ENCODE measurements around the gene RAB5IF. TPM values are rescaled to one million over a fixed set of nuclear protein-coding genes. Genes with fewer than 3 reads are reported as not detected.

The RAB5IF gene
- total and polyA plus RNA-seq, 9 of the 15 experiments (the other 6 are each of a cell fraction or from before 2014, with no cell fraction given): 26.5 to 198 (median 134) TPM

DNA sequence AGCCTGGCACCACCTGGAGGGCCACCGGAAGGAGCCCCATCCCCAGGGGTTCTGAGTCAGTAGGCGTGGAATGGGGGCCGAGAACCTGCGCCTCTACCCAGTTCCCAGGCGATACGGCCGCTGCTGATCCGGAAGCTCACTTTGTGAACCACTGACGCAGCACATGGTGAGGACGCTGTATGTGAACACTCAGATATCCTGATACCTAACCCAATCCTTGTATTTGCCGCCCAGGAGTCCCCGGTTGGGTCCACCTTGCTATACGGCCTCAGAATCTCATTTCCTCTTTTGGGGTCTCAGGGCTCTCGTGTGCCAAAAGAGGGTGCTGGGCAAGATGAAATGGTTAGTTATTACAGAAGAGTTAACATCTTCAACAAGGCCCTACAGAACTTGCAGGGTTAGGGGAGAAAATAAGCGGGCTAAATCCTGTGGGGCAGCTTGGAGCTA lies 604 bp upstream of the RAB5IF start (continued):
- TF ChIP-seq, protein P1, sequence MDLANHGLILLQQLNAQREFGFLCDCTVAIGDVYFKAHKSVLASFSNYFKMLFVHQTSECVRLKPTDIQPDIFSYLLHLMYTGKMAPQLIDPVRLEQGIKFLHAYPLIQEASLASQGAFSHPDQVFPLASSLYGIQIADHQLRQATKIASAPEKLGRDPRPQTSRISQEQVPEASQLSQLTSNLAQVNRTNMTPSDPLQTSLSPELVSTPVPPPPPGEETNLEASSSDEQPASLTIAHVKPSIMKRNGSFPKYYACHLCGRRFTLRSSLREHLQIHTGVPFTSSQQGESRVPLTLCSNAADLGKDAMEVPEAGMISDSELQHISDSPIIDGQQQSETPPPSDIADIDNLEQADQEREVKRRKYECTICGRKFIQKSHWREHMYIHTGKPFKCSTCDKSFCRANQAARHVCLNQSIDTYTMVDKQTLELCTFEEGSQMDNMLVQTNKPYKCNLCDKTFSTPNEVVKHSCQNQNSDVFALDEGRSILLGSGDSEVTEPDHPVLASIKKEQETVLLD (IDR thresholded peaks at IDR 0.05): no peak
- TF ChIP-seq HLTF (IDR thresholded peaks at IDR 0.05) (no peak), LCOR (CRISPR knock-in tag; IDR thresholded peaks at IDR 0.05) (no peak), MEF2A (IDR thresholded peaks at IDR 0.05; ENCODE audit: control insufficient read depth, low read depth, low read length) (no peak), ZNF23 (CRISPR knock-in tag; IDR thresholded peaks at IDR 0.05) (no peak), MAFF (IDR thresholded peaks at IDR 0.05; ENCODE audit: low read length) (no peak), ZNF12 (CRISPR knock-in tag; IDR thresholded peaks at IDR 0.05) (0 out of 2 replicates have a peak, but pooled peaks have one; percentile 31), TRIM28 (IDR thresholded peaks at IDR 0.05) (no peak), SETDB1 (IDR thresholded peaks at IDR 0.05; ENCODE audit: low read length) (no peak), ZNF717 (CRISPR knock-in tag; IDR thresholded peaks at IDR 0.05) (no peak), ZNF586 (CRISPR knock-in tag; conservative IDR thresholded peaks at IDR 0.05) (no peak), MTF1 (CRISPR knock-in tag; IDR thresholded peaks at IDR 0.05; ENCODE audit: borderline replicate concordance) (no peak), KHSRP (IDR thresholded peaks at IDR 0.05) (no peak), RFX1 (IDR thresholded peaks at IDR 0.05) (no peak)
- TF ChIP-seq, protein P2, sequence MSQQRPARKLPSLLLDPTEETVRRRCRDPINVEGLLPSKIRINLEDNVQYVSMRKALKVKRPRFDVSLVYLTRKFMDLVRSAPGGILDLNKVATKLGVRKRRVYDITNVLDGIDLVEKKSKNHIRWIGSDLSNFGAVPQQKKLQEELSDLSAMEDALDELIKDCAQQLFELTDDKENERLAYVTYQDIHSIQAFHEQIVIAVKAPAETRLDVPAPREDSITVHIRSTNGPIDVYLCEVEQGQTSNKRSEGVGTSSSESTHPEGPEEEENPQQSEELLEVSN (IDR thresholded peaks at IDR 0.05; ENCODE audit: borderline replicate concordance in 1 of 2, extremely low read depth in 1 of 2, insufficient read depth in 1 of 2, insufficient read length in 1 of 2, low read depth in 1 of 2, low read length in 1 of 2, poor library complexity in 1 of 2, severe bottlenecking in 1 of 2): peak in 1 of 2 experiments; percentile 86
- TF ChIP-seq, protein P3, sequence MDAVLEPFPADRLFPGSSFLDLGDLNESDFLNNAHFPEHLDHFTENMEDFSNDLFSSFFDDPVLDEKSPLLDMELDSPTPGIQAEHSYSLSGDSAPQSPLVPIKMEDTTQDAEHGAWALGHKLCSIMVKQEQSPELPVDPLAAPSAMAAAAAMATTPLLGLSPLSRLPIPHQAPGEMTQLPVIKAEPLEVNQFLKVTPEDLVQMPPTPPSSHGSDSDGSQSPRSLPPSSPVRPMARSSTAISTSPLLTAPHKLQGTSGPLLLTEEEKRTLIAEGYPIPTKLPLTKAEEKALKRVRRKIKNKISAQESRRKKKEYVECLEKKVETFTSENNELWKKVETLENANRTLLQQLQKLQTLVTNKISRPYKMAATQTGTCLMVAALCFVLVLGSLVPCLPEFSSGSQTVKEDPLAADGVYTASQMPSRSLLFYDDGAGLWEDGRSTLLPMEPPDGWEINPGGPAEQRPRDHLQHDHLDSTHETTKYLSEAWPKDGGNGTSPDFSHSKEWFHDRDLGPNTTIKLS (IDR thresholded peaks at IDR 0.05; ENCODE audit: borderline replicate concordance, low read depth): no peak
- TF ChIP-seq, protein P4, sequence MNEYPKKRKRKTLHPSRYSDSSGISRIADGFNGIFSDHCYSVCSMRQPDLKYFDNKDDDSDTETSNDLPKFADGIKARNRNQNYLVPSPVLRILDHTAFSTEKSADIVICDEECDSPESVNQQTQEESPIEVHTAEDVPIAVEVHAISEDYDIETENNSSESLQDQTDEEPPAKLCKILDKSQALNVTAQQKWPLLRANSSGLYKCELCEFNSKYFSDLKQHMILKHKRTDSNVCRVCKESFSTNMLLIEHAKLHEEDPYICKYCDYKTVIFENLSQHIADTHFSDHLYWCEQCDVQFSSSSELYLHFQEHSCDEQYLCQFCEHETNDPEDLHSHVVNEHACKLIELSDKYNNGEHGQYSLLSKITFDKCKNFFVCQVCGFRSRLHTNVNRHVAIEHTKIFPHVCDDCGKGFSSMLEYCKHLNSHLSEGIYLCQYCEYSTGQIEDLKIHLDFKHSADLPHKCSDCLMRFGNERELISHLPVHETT (CRISPR knock-in tag; conservative IDR thresholded peaks at IDR 0.05 in 1 of 2, IDR thresholded peaks at IDR 0.05 in 1 of 2): no peak
- TF ChIP-seq, protein P5, sequence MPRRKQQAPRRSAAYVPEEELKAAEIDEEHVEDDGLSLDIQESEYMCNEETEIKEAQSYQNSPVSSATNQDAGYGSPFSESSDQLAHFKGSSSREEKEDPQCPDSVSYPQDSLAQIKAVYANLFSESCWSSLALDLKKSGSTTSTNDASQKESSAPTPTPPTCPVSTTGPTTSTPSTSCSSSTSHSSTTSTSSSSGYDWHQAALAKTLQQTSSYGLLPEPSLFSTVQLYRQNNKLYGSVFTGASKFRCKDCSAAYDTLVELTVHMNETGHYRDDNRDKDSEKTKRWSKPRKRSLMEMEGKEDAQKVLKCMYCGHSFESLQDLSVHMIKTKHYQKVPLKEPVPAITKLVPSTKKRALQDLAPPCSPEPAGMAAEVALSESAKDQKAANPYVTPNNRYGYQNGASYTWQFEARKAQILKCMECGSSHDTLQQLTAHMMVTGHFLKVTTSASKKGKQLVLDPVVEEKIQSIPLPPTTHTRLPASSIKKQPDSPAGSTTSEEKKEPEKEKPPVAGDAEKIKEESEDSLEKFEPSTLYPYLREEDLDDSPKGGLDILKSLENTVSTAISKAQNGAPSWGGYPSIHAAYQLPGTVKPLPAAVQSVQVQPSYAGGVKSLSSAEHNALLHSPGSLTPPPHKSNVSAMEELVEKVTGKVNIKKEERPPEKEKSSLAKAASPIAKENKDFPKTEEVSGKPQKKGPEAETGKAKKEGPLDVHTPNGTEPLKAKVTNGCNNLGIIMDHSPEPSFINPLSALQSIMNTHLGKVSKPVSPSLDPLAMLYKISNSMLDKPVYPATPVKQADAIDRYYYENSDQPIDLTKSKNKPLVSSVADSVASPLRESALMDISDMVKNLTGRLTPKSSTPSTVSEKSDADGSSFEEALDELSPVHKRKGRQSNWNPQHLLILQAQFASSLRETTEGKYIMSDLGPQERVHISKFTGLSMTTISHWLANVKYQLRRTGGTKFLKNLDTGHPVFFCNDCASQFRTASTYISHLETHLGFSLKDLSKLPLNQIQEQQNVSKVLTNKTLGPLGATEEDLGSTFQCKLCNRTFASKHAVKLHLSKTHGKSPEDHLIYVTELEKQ (CRISPR knock-in tag; IDR thresholded peaks at IDR 0.05): no peak

All from K562 (cell line).